MM.1S (cell line): ENCODE measurements around the gene FZD1.

Experiments used
- DNase-seq: peaks from one replicate; pipeline ENCODE4 v3.0.0-alpha.2; 2015
- H2AFZ ChIP-seq: fragments of 300-600 bp; sonication (generic); 2 replicates; pipeline ENCODE4 v1.6.0; 2016; ENCODE audit warnings: antibody characterized with exemption, low read length
- H3F3A ChIP-seq: fragments of 300-600 bp; sonication (generic); 2 replicates; pipeline ENCODE4 v1.6.1; 2016; ENCODE audit warnings: mild to moderate bottlenecking, antibody characterized with exemption, low read length, moderate library complexity, mixed read lengths; ENCODE audit not compliant: insufficient read depth
- H3K27ac ChIP-seq: fragments of 300-600 bp; sonication (generic); 2 replicates; pipeline ENCODE4 v1.5.1; 2016; ENCODE audit warnings: mild to moderate bottlenecking, low read length
- H3K27me3 ChIP-seq: fragments of 300-600 bp; sonication (generic); replicated peaks from 2 replicates; pipeline ENCODE4 v1.6.0; 2016; ENCODE audit warnings: low read length; ENCODE audit not compliant: insufficient read depth
- H3K36me3 ChIP-seq: fragments of 300-600 bp; sonication (generic); replicated peaks from 2 replicates; pipeline ENCODE4 v1.6.1; 2016; ENCODE audit warnings: mild to moderate bottlenecking, low read length, mixed read lengths; ENCODE audit not compliant: insufficient read depth
- H3K4me1 ChIP-seq: fragments of 300-600 bp; sonication (generic); 2 replicates; pipeline ENCODE4 v1.6.1; 2016; ENCODE audit warnings: low read length, mixed read lengths
- H3K4me2 ChIP-seq: fragments of 300-600 bp; sonication (generic); 2 replicates; pipeline ENCODE4 v1.6.0; 2016; ENCODE audit warnings: low read depth, low read length
- H3K4me3 ChIP-seq: fragments of 300-600 bp; sonication (generic); 2 replicates; pipeline ENCODE4 v1.5.1; 2016; ENCODE audit warnings: low read length, mixed read lengths
- H3K79me2 ChIP-seq: fragments of 300-600 bp; sonication (generic); 2 replicates; pipeline ENCODE4 v1.6.1; 2016; ENCODE audit warnings: mixed run types, low read length, mixed read lengths
- H3K9ac ChIP-seq: fragments of 300-600 bp; sonication (generic); 2 replicates; pipeline ENCODE4 v1.6.1; 2016; ENCODE audit warnings: low read length, mixed read lengths
- H3K9me2 ChIP-seq: fragments of 300-600 bp; sonication (generic); replicated peaks from 2 replicates; pipeline ENCODE4 v1.6.1; 2016; ENCODE audit warnings: mild to moderate bottlenecking, low read length, mixed read lengths; ENCODE audit not compliant: insufficient read depth
- H3K9me3 ChIP-seq: fragments of 300-600 bp; sonication (generic); replicated peaks from 2 replicates; pipeline ENCODE4 v1.6.1; 2016; ENCODE audit warnings: mild to moderate bottlenecking, low read length, mixed read lengths; ENCODE audit not compliant: insufficient read depth
- H4K20me1 ChIP-seq: fragments of 300-600 bp; sonication (generic); 2 replicates; pipeline ENCODE4 v1.6.1; 2016; ENCODE audit warnings: mild to moderate bottlenecking, low read length, moderate library complexity, mixed read lengths; ENCODE audit not compliant: insufficient read depth
- CTCF ChIP-seq: fragments of 300-600 bp; sonication (generic); IDR thresholded peaks from 2 replicates; pipeline ENCODE4 v1.5.1; 2016; ENCODE audit warnings: antibody characterized with exemption, low read length, mixed read lengths
- EZH2 ChIP-seq: fragments of 300-600 bp; sonication (generic); optimal IDR thresholded peaks from 2 replicates; pipeline ENCODE3; 2017; ENCODE audit warnings: low read depth, mild to moderate bottlenecking, antibody characterized with exemption, low read length, mixed read lengths
- EZH2phosphoT487 ChIP-seq: fragments of 300-600 bp; sonication (generic); IDR thresholded peaks from 2 replicates; pipeline ENCODE4 v1.6.1; 2018; ENCODE audit warnings: antibody characterized with exemption, low read length

The FZD1 gene

GRCh38 chr7:91266689-91267090 lies 2.5 kb downstream of the FZD1 start:
- Histone ChIP-seq H2AFZ (no peak overlapping the region), H3F3A (no peaks in the 10 kb centered on the region), H4K20me1 (no peaks in the 10 kb centered on the region), H3K27me3 (peaks cover 7% of the 10 kb centered on the region; the same call in 1 of the 2 replicates), H3K27ac (no peak overlapping the region), H3K36me3 (no peaks in the 10 kb centered on the region), H3K4me3 (no peak overlapping the region), H3K79me2 (no peaks in the 10 kb centered on the region), H3K9ac (no peak overlapping the region), H3K4me1 (peaks cover 6% of the 10 kb centered on the region; the same call in 1 of the 2 replicates), H3K9me2 (no peaks in the 10 kb centered on the region), H3K9me3 (no peaks in the 10 kb centered on the region), H3K4me2 (no peak overlapping the region)
- no peak for DNase-seq
- TF ChIP-seq EZH2phosphoT487 (no peak), EZH2 (no peak)

- Histone ChIP-seq H3F3A (no peaks in the 10 kb centered on the region), H3K9me2 (no peaks in the 10 kb centered on the region), H3K4me3 (no peak overlapping the region), H2AFZ (no peak overlapping the region), H3K27me3 (peaks cover 6% of the 10 kb centered on the region; the same call in 1 of the 2 replicates), H3K79me2 (no peaks in the 10 kb centered on the region), H3K27ac (no peak overlapping the region), H3K36me3 (no peaks in the 10 kb centered on the region), H3K4me2 (no peak overlapping the region), H3K4me1 (peaks cover 6% of the 10 kb centered on the region; the same call in 1 of the 2 replicates), H3K9me3 (no peaks in the 10 kb centered on the region), H4K20me1 (no peaks in the 10 kb centered on the region), H3K9ac (no peak overlapping the region)
- TF ChIP-seq EZH2 = no peak
- no peak for TF ChIP-seq CTCF
- TF ChIP-seq EZH2phosphoT487 = no peak
- no peak for DNase-seq
These were observed 3.1 kb downstream of the FZD1 start for GRCh38 chr7:91267171-91267955.

DNA sequence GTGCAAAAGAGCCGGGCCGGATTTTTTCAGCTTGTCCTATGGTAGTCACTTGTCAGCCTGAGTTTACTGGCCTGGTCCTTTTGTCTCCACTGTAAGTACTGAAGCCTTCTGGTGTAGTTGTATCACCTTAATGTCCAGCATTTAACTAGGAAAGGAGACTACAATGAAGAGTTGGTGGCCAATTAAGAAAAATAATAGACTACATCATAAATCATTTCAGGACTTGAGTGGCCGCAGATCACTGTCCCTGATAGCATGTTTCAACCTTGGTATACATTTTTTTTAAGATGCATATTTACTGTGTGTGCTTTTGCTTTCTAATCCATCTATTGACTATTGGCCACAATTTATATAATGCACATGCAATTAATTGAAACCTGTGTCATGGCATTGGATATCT lies 6.1 kb downstream of the FZD1 start:
- Histone ChIP-seq H3K9me3 (no peaks in the 10 kb centered on the region), H2AFZ (no peak overlapping the region), H3K27ac (no peak overlapping the region), H3K36me3 (no peaks in the 10 kb centered on the region), H3K9me2 (no peaks in the 10 kb centered on the region), H4K20me1 (no peaks in the 10 kb centered on the region), H3K4me3 (no peak overlapping the region), H3F3A (no peaks in the 10 kb centered on the region), H3K4me2 (no peak overlapping the region), H3K79me2 (no peaks in the 10 kb centered on the region), H3K4me1 (peaks cover 6% of the 10 kb centered on the region; the same call in 1 of the 2 replicates), H3K27me3 (peaks cover 3% of the 10 kb centered on the region; the same call in 1 of the 2 replicates), H3K9ac (no peak overlapping the region)
- no peak for TF ChIP-seq CTCF
- TF ChIP-seq EZH2 = no peak
- TF ChIP-seq EZH2phosphoT487 = no peak
- DNase-seq = no peak

- DNase-seq = peak; percentile 83
These were observed 12.7 kb downstream of the FZD1 start for GRCh38 chr7:91276909-91277308.

More at GRCh38 chr7:91276909-91277308, 12.7 kb downstream of the FZD1 start:
- Histone ChIP-seq H3K4me2 (peak overlapping the region; percentile 11; the same call in 1 of the 2 replicates), H3K27ac (no peak overlapping the region), H3K4me1 (peaks cover 23% of the 10 kb centered on the region), H3F3A (no peaks in the 10 kb centered on the region), H3K36me3 (no peaks in the 10 kb centered on the region), H3K9me2 (no peaks in the 10 kb centered on the region), H3K79me2 (no peaks in the 10 kb centered on the region), H2AFZ (no peak overlapping the region), H3K9me3 (no peaks in the 10 kb centered on the region), H3K4me3 (no peak overlapping the region), H3K9ac (no peak overlapping the region), H3K27me3 (peaks cover 4% of the 10 kb centered on the region; the same call in 1 of the 2 replicates), H4K20me1 (no peaks in the 10 kb centered on the region)
- TF ChIP-seq EZH2 = no peak
- no peak for TF ChIP-seq EZH2phosphoT487
- no peak for TF ChIP-seq CTCF
